CD4-positive, alpha-beta T cell (primary cell): ENCODE measurements around the gene IRX6. TPM values are rescaled to one million over a fixed set of nuclear protein-coding genes. Genes with fewer than 3 reads are reported as not detected.

Experiments used
- ATAC-seq: fragments of 200-7000 bp; cut with Tn5 transposase; one replicate; pipeline ENCODE4 v1.10.0; 2022; ENCODE audit warnings: mild to moderate bottlenecking; ENCODE audit not compliant: poor library complexity
- CTCF ChIA-PET: fragments of 350-600 bp; sonication (Branson Sonifier 250); formaldehyde crosslinking; loops from one replicate; lab custom pipeline; 2021; ENCODE audit warnings: antibody characterized with exemption, inconsistent platforms; lab: Charles Lee
- POLR2A ChIA-PET: fragments of 350-600 bp; sonication (Branson Sonifier 250); formaldehyde crosslinking; loops from one replicate; lab custom pipeline; 2021; ENCODE audit warnings: antibody characterized with exemption, inconsistent platforms; lab: Charles Lee
- DNase-seq, 14 experiments: peaks; one replicate each; pipeline ENCODE4 v3.0.0-alpha.2; 2013 to 2020; ENCODE audit warnings: mixed read lengths in 2 of 14
- H3K27ac ChIP-seq, 2 donors: one replicate each; pipeline versions ENCODE4 v1.5.1 to v1.7.0; 2013; ENCODE audit warnings: low read length in 2 of 2, low read depth in 1 of 2, mild to moderate bottlenecking in 1 of 2
- H3K27me3 ChIP-seq, 2 experiments: 1 replicate in 1 of 2; 2 replicates in 1 of 2; pipeline versions ENCODE4 v1.6.1 to v1.7.0; 2013; ENCODE audit warnings: low read length in 2 of 2, control low read depth in 1 of 2, mild to moderate bottlenecking in 1 of 2, moderate library complexity in 1 of 2; ENCODE audit not compliant: insufficient read depth in 2 of 2, control insufficient read depth in 1 of 2
- H3K36me3 ChIP-seq: one replicate; pipeline ENCODE4 v1.6.1; 2013; ENCODE audit warnings: low read length, control low read depth; ENCODE audit not compliant: insufficient read depth
- H3K4me1 ChIP-seq: one replicate; pipeline ENCODE4 v1.6.1; 2013; ENCODE audit warnings: low read length, control low read depth; ENCODE audit not compliant: insufficient read depth
- H3K4me3 ChIP-seq: one replicate; pipeline ENCODE4 v1.5.1; 2013; ENCODE audit warnings: mild to moderate bottlenecking, low read length, moderate library complexity
- H3K9me3 ChIP-seq, 2 experiments: 1 replicate in 1 of 2; 2 replicates in 1 of 2; pipeline versions ENCODE4 v1.6.1 to v1.7.0; 2013; ENCODE audit warnings: low read length in 2 of 2, mild to moderate bottlenecking in 2 of 2, control low read depth in 1 of 2, moderate library complexity in 1 of 2; ENCODE audit not compliant: control insufficient read depth in 1 of 2, insufficient read depth in 1 of 2
- H3K27ac Mint-ChIP-seq: one replicate; pipeline ENCODE4 v1.8.0; 2020; ENCODE audit warnings: mixed read lengths
- H3K27me3 Mint-ChIP-seq: one replicate; pipeline ENCODE4 v1.8.0; 2021; ENCODE audit warnings: mixed read lengths
- H3K36me3 Mint-ChIP-seq: one replicate; pipeline ENCODE4 v1.8.0; 2021; ENCODE audit warnings: low read depth, mixed read lengths
- H3K4me1 Mint-ChIP-seq: one replicate; pipeline ENCODE4 v1.8.0; 2021; ENCODE audit warnings: low read depth, mixed read lengths
- H3K4me3 Mint-ChIP-seq: one replicate; pipeline ENCODE4 v1.8.0; 2020; ENCODE audit warnings: mild to moderate bottlenecking, mixed read lengths
- H3K9me3 Mint-ChIP-seq: one replicate; pipeline ENCODE4 v1.8.0; 2020; ENCODE audit warnings: mixed read lengths
- CTCF ChIP-seq: fragments of 200-600 bp; IDR thresholded peaks from one replicate; pipeline ENCODE4 v1.8.0; 2022; ENCODE audit warnings: antibody characterized with exemption, mild to moderate bottlenecking
- intact Hi-C, 2 experiments: fragments of 100-400 bp; cut with DNase I in 1 of 2; cut with micrococcal nuclease in 1 of 2; formaldehyde crosslinking; loops; one replicate each; pipeline versions ENCODE4 v1.15.1 to v1.9.0; 2023 to 2025; cut with DNase I, micrococcal nuclease
- total RNA-seq, 174 experiments: library from RNA in 2 of 174; stranded (reverse) in 2 of 174; gene quantifications; one replicate each; pipeline ENCODE4 v1.2.3 and lab custom pipeline; 2021 to 2026

IRX6 gene
- total RNA-seq, 2 experiments from 2014 or later, result not detected

- no peak overlapping the region for H3K27ac ChIP-seq
- no peaks in the 10 kb centered on the region for H3K9me3 Mint-ChIP-seq
- H3K4me1 ChIP-seq, result no peaks in the 10 kb centered on the region
- H3K9me3 ChIP-seq, result no peaks in the 10 kb centered on the region
- no peak overlapping the region for H3K4me3 ChIP-seq
- H3K27me3 Mint-ChIP-seq, result peaks cover 5% of the 10 kb centered on the region
- ChIA-PET CTCF (no interaction called here), POLR2A (no interaction called here)
- no peaks in the 10 kb centered on the region for H3K36me3 ChIP-seq
- intact Hi-C loops, result no loop called here
- H3K4me1 Mint-ChIP-seq, result no peaks in the 10 kb centered on the region
- no peak for TF ChIP-seq CTCF
- H3K36me3 Mint-ChIP-seq, result no peaks in the 10 kb centered on the region
- no peak overlapping the region for H3K27ac Mint-ChIP-seq
- ATAC-seq (no peak), DNase-seq (no peak)
- peaks cover 0 to 3% of the 10 kb centered on the region in 2 experiments for H3K27me3 ChIP-seq
- H3K4me3 Mint-ChIP-seq, result no peak overlapping the region
These were observed 48.1 kb upstream of the IRX6 start for GRCh38 chr16:55275869-55276268.

- intact Hi-C loops, result no loop called here
- no peak overlapping the region for H3K27ac Mint-ChIP-seq
- ATAC-seq, result no peak
- H3K36me3 Mint-ChIP-seq, result no peaks in the 10 kb centered on the region
- CTCF ChIA-PET, result no interaction called here
- H3K27me3 Mint-ChIP-seq, result peaks cover 10% of the 10 kb centered on the region
- peaks cover 0 to 3% of the 10 kb centered on the region in 2 experiments for H3K27me3 ChIP-seq
- H3K4me3 ChIP-seq, result no peak overlapping the region
- TF ChIP-seq CTCF, result no peak
- DNase-seq, result no peak
- H3K4me3 Mint-ChIP-seq, result no peak overlapping the region
- no peaks in the 10 kb centered on the region for H3K9me3 ChIP-seq
- no peaks in the 10 kb centered on the region for H3K4me1 Mint-ChIP-seq
- POLR2A ChIA-PET, result no interaction called here
- no peak overlapping the region for H3K27ac ChIP-seq
- no peaks in the 10 kb centered on the region for H3K36me3 ChIP-seq
- H3K4me1 ChIP-seq, result no peaks in the 10 kb centered on the region
- H3K9me3 Mint-ChIP-seq, result no peaks in the 10 kb centered on the region
These were observed 46.5 kb upstream of the IRX6 start for GRCh38 chr16:55277536-55277935.

- Mint-ChIP-seq H3K4me1 (no peaks in the 10 kb centered on the region), H3K4me3 (no peak overlapping the region), H3K27me3 (peaks cover 22% of the 10 kb centered on the region), H3K36me3 (no peaks in the 10 kb centered on the region), H3K27ac (no peak overlapping the region), H3K9me3 (no peaks in the 10 kb centered on the region)
- Histone ChIP-seq H3K9me3 (no peaks in the 10 kb centered on the region), H3K27me3 (peaks cover 0 to 3% of the 10 kb centered on the region in 2 experiments), H3K4me3 (no peak overlapping the region), H3K27ac (no peak overlapping the region), H3K36me3 (no peaks in the 10 kb centered on the region), H3K4me1 (no peaks in the 10 kb centered on the region)
- TF ChIP-seq CTCF, result no peak
- ChIA-PET CTCF (no interaction called here), POLR2A (no interaction called here)
- intact Hi-C loops, result no loop called here
- DNase-seq, result no peak
- no peak for ATAC-seq
These were observed 44.4 kb upstream of the IRX6 start for GRCh38 chr16:55279598-55279997.
